Stimulated activated naive CD4-positive, alpha-beta T cell treated with Interleukin-2 at 50 U/mL for 16 hours (primary cell): ENCODE data around the gene TUBGCP6.
A peak's percentile ranks its signal among the peaks of the same experiment; 100 is the strongest.

Source experiments
- DNase-seq: peaks from one replicate; lab custom pipeline; 2025; lab: John Stamatoyannopoulos, UW

Gene TUBGCP6

GRCh38 chr22:50250555-50251476 lies 6.0 kb upstream of the TUBGCP6 start, which contains the start of gene HDAC10:
HDAC10 (minus strand) TSS chr22:50251265; CDS start chr22:50251032, 233 bp downstream.
- DNase-seq, result peak; percentile 75

- no peak for DNase-seq
Observed at GRCh38 chr22:50250249-50250554, 5.4 kb upstream of the TUBGCP6 start.

DNA sequence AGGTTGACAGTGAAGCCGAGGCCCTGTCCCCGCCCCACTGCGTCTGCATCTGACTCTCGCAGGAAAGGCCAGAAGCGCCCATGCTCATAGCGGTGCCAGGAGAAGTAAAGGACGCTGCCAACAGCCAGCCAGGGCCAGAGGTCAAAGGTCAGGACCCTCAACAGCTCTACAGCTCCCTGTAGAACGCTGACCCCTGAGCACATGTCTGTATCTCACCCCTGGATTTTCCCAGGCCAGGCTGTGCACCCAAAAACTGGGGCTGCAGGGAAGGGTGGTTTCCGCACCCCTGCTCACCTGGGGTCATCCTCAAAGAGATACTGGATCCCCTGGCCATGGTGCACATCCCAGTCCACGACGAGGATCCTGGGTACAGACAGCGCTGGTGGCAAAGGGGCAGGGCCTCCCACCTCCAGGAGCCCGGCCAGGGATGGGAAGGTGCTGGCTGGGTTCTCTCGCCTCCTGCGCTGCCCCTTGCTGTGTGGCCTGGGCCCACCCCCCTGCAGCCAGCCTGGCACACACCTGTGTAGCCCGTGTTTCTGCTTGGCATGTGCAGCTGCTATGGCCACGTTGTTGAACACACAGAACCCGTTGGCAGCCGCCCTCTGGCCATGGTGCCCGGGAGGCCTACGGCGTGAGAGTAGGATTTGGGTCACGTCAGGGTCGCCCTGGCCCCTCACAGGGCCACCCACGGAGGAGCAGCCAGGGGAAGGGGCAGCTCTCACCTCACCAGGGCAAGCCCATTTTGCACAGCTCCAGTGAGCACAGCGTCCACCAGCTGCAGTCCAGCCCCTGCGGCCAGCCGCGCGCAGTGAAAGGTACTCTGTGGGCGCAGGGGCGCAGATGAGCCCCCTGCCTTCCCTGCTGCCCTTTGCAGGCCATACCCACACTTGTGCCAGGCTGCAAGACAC lies 4.8 kb upstream of the TUBGCP6 start:
- no peak for DNase-seq

DNA sequence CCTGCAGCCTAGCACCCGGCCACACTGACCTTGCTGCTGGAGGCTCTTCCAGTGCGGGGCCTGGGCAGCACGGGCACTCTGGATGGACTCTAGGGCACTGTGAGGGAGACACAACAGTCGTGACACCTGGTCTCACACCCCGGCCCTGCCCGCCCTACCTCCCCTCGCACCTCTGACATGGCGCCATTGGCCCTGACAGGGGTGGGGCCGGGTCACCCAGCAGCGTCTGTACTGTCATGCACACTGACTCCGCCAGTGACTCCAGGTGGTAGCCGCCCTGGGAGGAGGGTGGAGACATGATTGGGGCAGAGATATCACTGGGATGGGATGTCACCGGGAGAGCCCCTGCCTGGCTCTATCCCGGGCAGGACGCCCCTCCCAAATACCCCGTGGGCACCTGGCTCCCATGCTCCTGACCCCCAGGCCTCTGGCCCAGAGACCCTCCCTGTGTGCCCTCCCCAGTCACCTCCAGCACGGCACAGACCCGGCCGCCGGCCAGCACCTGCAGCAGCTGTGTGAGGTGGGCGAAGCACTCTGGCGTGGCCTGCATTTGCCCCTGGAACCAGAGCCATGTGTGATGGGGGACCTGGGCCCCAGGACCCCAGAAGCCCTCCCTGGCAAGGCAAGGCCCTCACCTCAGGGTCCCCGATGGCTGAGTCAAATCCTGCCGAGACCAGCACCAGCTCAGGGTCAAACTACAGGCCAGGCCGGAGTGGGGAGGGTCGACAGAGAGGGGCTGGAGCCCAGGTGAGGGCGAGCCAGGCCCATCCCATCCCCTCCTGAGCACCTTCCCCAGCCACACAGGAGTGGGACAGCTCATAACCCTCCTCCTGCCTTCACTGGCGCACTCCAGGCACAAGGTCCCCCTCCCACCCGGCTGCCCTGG lies 3.6 kb upstream of the TUBGCP6 start:
- DNase-seq, result no peak

GRCh38 chr22:50247748-50248147 lies 2.9 kb upstream of the TUBGCP6 start:
- peak; percentile 38 for DNase-seq

DNA sequence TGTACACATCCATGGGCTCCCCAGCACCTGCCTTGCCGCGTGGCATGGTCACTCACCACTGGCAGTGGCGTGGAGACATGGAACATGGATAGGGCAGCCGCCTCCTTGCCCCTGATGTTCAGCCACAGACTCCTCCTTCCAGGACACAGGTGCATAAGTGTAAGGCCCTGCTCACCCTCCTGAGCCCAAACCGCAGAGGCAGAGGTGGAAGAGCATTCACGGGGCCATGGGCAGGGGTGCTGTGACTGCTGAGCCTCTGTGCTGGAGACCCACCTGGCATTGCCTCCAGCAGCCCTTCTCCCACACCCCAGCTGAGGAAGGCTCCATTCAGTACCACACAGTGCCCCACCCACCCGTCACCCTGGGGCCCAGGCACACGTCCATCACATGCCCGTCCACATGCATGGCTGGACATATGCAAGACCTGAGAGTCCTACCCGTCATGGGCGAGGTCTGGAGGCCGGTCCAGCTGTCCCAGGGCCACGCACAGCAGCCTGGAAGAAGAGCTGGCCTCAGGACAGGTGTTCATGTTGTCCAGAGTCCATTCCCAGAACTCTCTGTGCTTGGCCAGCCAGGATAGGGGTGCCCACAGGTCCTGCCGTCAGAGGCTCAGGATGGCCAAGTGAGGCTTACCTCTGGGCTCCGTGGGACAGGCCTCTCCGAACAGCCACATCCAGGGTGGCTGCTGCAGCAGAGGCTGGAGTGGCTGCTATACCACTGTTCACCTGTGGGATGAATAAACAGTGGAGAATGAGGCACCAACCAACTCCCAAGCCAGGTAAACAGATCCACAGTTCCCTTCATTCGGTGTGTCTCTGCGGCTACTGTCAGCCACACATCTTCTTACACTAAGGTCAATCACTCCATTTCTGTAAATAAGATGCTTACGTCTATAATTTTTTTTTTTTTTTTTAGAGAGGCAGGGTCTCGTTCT lies 1.7 kb upstream of the TUBGCP6 start:
- DNase-seq, result no peak

GRCh38 chr22:50245214-50246072 lies 620 bp upstream of the TUBGCP6 start:
- peak; percentile 85 for DNase-seq

GRCh38 chr22:50243685-50244419 lies 971 bp downstream of the TUBGCP6 start:
- DNase-seq, result no peak

DNA sequence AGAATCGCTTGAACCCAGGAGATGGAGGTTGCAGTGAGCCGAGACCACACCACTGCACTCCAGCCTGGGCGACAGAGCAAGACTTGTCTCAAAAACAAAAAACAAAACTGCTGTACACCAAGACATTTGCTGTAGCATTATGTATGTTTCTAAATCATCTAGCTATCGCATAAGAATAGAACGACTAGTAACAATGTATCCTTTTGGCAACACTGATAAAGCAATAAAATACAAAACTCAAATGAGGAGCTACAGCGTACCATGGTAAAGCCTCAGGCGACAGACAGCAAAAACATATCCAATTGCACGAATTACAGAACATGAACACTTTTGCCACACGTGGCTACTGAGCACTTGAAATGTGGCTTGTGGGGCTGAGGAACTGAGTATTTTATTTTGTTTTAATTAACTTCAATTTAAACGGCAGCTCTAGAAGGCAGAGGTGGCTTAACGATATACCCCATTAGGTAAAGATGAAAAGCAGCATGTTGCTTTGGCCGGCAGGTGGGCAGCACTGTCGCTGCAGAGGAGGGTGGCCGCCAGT lies 2.3 kb downstream of the TUBGCP6 start:
- DNase-seq, result no peak

GRCh38 chr22:50238755-50239154 lies 6.1 kb downstream of the TUBGCP6 start:
- no peak for DNase-seq

DNA sequence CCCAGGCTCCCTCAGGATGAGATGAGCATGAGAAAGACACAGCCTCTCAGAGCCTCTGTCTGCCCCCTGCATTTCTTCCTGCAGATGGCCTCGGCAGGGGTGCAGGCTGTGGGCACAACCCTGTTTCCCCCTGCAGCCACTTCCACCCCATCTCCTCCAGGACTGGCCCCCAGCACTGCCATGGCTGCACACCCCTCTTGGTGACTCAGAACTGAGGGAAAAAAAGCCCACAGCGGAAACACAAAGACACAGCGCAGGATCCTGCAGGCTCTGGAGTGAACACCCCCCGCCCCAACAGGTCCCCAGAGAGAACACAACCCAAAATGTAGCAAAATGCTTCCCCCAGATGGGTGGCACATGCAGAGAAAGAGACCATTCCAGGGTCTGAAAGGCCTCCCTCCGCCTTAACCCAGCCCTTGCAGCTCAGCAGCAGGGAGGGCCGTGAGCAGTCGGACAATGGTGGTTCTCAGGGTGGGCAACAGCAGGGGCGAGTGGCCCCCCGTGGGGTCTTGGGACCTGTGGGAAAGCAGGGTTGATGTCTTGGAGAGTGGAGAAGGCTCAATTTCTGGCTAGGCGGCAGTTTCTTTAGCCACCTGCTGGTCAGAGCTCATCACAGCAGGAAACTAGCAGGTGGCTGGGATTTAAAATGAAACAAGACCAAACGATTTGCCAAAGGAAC lies 8.0 kb downstream of the TUBGCP6 start:
- DNase-seq, result no peak

DNA sequence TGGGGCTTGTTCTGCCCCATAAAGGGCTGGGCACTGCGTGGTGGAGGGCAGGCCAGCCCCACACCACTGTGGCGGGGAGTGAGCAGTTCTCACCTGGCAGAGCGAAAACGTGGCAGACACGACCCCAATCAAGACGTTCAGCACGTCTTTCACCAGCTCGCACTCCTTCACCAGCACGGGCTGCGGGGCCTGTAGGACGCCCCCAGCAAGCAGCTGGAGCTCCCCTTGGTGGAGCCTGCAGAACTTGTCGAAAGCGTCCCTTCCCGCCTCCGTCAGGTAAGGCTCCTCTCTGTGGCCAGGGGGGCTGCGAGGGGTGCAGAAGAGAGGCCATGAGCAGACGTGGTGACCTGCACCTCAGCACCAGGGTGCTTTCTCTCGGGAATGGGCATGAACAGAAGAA lies 11.6 kb downstream of the TUBGCP6 start:
- DNase-seq, result no peak

GRCh38 chr22:50232481-50233151 lies 12.2 kb downstream of the TUBGCP6 start:
- DNase-seq, result no peak

- no peak for DNase-seq
Observed at GRCh38 chr22:50229370-50229769, 15.5 kb downstream of the TUBGCP6 start.

GRCh38 chr22:50228366-50228765 lies 16.5 kb downstream of the TUBGCP6 start:
- DNase-seq, result no peak

DNA sequence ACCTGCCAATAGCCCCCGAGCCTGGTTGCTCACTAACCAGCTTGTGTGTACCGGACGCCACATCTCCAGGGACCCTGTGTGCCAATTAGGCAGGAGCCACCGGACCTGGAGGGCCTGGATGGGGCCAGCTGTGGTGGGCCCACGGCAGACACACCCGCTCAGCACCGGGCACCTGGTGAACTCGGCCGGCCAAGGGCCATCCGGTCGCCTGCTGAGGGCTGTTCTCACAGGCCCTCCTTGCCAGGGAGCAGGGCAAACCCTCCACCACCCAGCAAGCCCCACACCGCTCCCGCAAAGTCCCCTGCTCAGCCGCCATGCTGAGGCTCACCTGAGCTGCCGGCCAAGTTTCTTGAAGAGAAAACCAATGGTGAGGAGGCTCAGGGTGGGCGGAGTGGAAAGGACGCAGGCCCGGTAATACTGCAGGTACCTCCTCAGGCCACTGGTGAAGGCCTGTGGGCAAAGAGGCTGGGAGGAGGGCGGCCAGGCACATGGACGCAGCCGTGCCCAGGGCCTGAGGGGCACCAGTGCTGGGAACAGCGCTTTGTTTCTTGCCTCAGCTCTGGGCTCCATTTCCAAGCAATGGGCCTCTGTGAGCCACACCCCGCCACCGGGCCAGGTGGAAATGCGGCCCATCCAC lies 17.1 kb downstream of the TUBGCP6 start:
- no peak for DNase-seq

GRCh38 chr22:50226875-50227165 lies 18.0 kb downstream of the TUBGCP6 start:
- no peak for DNase-seq
